ENCODE data around the gene ATG4D. TPM values are rescaled to one million over a fixed set of nuclear protein-coding genes. Genes with fewer than 3 reads are reported as not detected.

ATG4D gene
- total RNA-seq, 2 donors from 2014 or later: 70.6 to 70.7 TPM

DNA sequence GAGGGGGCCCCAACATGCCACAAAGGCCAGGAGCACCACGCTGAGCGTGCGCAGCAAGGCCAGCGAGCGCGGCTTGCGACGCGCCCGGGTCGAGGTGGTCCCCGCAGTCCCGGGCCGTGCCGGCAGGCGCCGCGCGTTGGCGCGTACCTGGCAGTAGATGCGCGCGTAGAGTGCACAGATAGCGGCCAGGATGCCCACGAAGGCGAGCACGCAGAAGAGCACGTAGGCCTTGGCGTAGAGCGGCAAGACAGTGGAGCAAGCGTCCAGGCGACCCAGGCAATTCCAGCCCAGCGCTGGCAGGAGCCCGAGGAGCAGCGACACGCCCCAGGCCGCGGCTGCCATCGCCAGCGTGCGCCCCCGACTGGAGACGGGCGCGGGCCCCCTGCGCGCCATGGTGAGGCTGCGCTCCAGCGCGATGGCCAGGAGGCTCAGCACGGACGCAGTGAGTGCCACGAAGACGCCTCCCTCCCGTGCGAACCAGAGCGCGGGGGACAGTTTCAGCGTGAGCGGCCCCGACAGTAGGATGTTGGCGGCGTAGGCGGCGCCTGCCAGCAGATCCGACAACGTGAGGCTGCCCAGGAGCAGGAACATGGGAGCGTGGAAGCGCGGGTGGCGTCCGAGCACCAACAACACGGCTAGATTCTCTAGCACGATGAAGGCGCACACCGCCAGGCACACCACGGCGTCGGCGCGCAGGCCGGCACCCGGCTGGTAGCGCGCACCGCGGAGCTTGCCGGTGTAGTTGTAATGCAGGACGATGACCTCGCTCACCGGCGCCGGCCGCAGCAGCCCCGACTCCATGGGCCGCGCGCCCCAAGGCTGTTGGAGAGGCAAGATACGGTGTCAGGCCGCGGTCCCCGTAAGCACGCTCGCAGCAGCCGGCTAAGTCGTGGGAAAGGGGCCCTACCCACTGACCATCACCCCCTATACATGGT lies 29.2 kb upstream of the ATG4D start:
- H3K36me3 Mint-ChIP-seq (ENCODE audit: low read depth): peaks cover 17% of the 10 kb centered on the region
- H3K27ac Mint-ChIP-seq: no peak overlapping the region
- peak in 1 of 3 donors; percentile 24 for DNase-seq
- peaks cover 32% of the 10 kb centered on the region for H3K4me1 Mint-ChIP-seq
- no peak overlapping the region for H3K4me3 Mint-ChIP-seq
- H3K27me3 Mint-ChIP-seq: peaks cover 57% of the 10 kb centered on the region
- no peaks in the 10 kb centered on the region for H3K9me3 ChIP-seq (ENCODE audit: control insufficient read depth, low read length, poor library complexity, severe bottlenecking)
- ATAC-seq: peak; percentile 75

GRCh38 chr19:10516064-10516385 lies 27.7 kb upstream of the ATG4D start:
- Mint-ChIP-seq H3K27ac (no peak overlapping the region), H3K36me3 (ENCODE audit: low read depth) (peaks cover 19% of the 10 kb centered on the region)

GRCh38 chr19:10516671-10517286 lies 26.9 kb upstream of the ATG4D start:
- peaks cover 64% of the 10 kb centered on the region for H3K27me3 Mint-ChIP-seq
- H3K9me3 ChIP-seq (ENCODE audit: control insufficient read depth, low read length, poor library complexity, severe bottlenecking): no peaks in the 10 kb centered on the region
- peaks cover 19% of the 10 kb centered on the region for H3K36me3 Mint-ChIP-seq (ENCODE audit: low read depth)
- no peak overlapping the region for H3K27ac Mint-ChIP-seq
- peak overlapping the region; percentile 88 for H3K4me3 Mint-ChIP-seq
- ATAC-seq: no peak
- no peak for DNase-seq
- H3K4me1 Mint-ChIP-seq: peaks cover 32% of the 10 kb centered on the region

More at GRCh38 chr19:10516064-10516385, 27.7 kb upstream of the ATG4D start:
- peaks cover 64% of the 10 kb centered on the region for H3K27me3 Mint-ChIP-seq
- no peaks in the 10 kb centered on the region for H3K9me3 ChIP-seq (ENCODE audit: control insufficient read depth, low read length, poor library complexity, severe bottlenecking)
- peaks cover 32% of the 10 kb centered on the region for H3K4me1 Mint-ChIP-seq
- no peak for DNase-seq
- H3K4me3 Mint-ChIP-seq: peak overlapping the region; percentile 84
- ATAC-seq: no peak

DNA sequence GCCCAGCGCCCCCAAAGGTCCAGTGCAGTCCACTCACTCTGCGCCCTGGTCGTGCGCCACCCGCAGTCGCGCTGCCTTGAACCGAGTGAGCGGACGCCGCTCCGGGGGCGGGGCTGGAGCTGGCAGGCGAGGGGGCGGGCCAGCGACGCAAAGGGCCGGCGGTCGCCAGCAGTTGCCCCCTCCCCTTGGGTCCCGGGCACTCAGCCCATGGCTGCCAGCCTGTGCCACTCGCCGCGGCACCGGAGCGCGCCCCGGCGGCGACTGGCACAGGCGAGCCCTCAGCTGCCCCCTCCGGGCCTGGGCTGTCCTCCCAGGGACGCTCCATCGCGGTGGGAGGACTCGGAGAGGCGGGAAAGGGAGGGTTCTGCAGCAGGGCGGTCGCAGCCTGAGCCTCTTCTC lies 26.3 kb upstream of the ATG4D start, which contains the start of gene S1PR5:
TSS of gene S1PR5 (minus strand) at position 87 of the 399 bp plus-strand sequence. CDS start 2,436 bp downstream, outside the sequence.
- H3K36me3 Mint-ChIP-seq (ENCODE audit: low read depth): peaks cover 19% of the 10 kb centered on the region
- peak within 1 kb of the TSS; percentile 88 for H3K4me3 Mint-ChIP-seq
- no peaks in the 10 kb centered on the region for H3K9me3 ChIP-seq (ENCODE audit: control insufficient read depth, low read length, poor library complexity, severe bottlenecking)
- H3K4me1 Mint-ChIP-seq: peaks cover 32% of the 10 kb centered on the region
- peaks cover 64% of the 10 kb centered on the region for H3K27me3 Mint-ChIP-seq
- no peak for DNase-seq
- peak; percentile 18 for ATAC-seq
- H3K27ac Mint-ChIP-seq: no peak within 1 kb of the TSS

DNA sequence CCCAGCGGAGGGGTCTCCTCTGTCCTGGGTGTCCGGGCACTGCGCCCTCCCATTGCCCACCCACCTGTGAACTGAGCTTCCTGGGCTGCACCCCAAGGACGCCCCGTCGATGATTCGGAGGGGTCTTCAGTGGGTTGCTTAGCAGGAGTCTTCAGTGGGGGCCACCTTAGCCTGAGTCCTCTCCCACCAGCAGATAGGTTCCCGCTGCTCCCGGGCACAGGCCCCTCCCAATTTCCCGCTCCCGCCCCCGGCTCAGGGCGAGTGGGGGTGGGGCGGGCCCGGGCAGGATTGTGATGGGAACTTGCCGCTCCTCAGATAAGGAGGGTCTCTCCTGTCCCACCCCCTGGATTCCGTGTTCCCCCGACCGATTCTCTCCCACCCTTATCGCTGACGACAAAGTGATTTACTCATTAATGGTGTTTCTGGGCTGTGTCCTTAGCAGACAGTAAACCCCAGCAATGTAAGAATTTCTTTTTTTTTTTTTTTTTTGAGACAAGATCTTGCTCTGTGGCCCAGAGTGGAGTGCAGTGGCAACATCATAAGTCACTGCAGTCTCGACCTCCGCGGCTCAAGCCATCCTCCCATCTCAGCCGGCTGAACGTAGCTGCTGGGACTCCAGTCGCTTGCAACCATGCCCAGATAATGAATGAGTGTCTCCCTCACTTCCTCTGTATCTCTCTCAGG lies 25.8 kb upstream of the ATG4D start:
- DNase-seq: no peak
- no peak overlapping the region for H3K27ac Mint-ChIP-seq
- H3K4me1 Mint-ChIP-seq: peaks cover 32% of the 10 kb centered on the region
- peak overlapping the region; percentile 80 for H3K4me3 Mint-ChIP-seq
- H3K27me3 Mint-ChIP-seq: peaks cover 61% of the 10 kb centered on the region
- no peaks in the 10 kb centered on the region for H3K9me3 ChIP-seq (ENCODE audit: control insufficient read depth, low read length, poor library complexity, severe bottlenecking)
- peaks cover 19% of the 10 kb centered on the region for H3K36me3 Mint-ChIP-seq (ENCODE audit: low read depth)
- peak; percentile 36 for ATAC-seq

GRCh38 chr19:10518444-10519361 lies 25.0 kb upstream of the ATG4D start:
- no peaks in the 10 kb centered on the region for H3K9me3 ChIP-seq (ENCODE audit: control insufficient read depth, low read length, poor library complexity, severe bottlenecking)
- DNase-seq (no peak), ATAC-seq (no peak)
- peak overlapping the region; percentile 80 for H3K4me3 Mint-ChIP-seq
- H3K36me3 Mint-ChIP-seq (ENCODE audit: low read depth): peaks cover 15% of the 10 kb centered on the region
- no peak overlapping the region for H3K27ac Mint-ChIP-seq
- peaks cover 53% of the 10 kb centered on the region for H3K27me3 Mint-ChIP-seq
- peaks cover 30% of the 10 kb centered on the region for H3K4me1 Mint-ChIP-seq

DNA sequence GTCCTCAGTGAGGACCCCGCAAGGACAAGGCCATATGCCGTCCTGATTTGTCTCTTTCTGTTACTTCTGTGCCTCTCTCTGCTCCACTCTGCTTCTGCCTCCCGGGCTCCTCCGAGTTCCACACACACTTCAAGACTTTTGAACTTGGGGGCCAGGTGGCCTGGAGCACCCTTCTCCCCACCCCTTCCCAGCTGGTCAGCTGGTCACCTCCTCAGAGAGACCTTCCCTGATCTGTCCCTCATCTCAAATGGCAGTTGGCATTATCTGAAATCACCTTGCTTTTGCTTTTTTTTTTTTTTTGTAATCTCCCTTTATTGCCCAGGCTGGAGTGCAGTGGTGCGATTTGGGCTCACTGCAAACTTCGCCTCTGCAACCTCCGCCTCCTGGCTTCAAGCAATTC lies 24.3 kb upstream of the ATG4D start:
- Mint-ChIP-seq H3K27me3 (peaks cover 51% of the 10 kb centered on the region), H3K27ac (no peak overlapping the region), H3K4me1 (peaks cover 28% of the 10 kb centered on the region), H3K4me3 (peak overlapping the region; percentile 80), H3K36me3 (ENCODE audit: low read depth) (peaks cover 15% of the 10 kb centered on the region)
- no peak for ATAC-seq
- DNase-seq: no peak
- no peaks in the 10 kb centered on the region for H3K9me3 ChIP-seq (ENCODE audit: control insufficient read depth, low read length, poor library complexity, severe bottlenecking)

DNA sequence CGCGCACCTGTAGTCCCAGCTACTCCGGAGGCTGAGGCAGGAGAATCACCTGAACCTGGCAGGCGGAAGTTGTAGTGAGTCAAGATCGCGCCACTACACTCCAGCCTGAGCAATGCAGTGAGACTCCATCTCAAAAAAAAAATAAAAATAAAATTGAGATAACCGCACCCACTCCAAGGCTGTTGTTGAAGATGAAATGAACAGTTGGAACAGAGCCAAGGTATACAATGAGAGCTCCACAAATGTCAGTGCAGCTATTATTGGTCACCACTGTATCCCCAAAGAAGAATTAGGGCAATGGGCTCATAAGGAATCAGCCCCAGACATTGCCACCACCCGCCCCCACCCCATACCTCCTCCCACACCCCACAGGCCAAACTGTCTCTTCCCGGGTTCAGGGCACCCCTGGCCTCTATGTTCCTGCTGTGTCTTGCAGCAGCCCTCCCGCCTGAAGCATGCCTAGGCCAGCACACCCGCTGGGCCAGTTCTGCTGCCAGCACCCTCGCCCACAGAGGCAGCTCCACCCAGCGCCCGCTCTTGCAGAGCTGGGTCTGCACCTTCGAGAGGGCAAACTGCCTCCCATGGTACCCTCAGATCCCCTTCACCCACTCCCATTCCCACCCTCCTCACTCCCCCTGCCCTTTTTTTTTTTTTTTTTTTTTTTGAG lies 22.9 kb upstream of the ATG4D start:
- no peaks in the 10 kb centered on the region for H3K9me3 ChIP-seq (ENCODE audit: control insufficient read depth, low read length, poor library complexity, severe bottlenecking)
- no peak for ATAC-seq
- Mint-ChIP-seq H3K27ac (no peak overlapping the region), H3K27me3 (peaks cover 37% of the 10 kb centered on the region), H3K4me3 (no peak overlapping the region), H3K36me3 (ENCODE audit: low read depth) (peaks cover 13% of the 10 kb centered on the region), H3K4me1 (peaks cover 28% of the 10 kb centered on the region)
- no peak for DNase-seq

DNA sequence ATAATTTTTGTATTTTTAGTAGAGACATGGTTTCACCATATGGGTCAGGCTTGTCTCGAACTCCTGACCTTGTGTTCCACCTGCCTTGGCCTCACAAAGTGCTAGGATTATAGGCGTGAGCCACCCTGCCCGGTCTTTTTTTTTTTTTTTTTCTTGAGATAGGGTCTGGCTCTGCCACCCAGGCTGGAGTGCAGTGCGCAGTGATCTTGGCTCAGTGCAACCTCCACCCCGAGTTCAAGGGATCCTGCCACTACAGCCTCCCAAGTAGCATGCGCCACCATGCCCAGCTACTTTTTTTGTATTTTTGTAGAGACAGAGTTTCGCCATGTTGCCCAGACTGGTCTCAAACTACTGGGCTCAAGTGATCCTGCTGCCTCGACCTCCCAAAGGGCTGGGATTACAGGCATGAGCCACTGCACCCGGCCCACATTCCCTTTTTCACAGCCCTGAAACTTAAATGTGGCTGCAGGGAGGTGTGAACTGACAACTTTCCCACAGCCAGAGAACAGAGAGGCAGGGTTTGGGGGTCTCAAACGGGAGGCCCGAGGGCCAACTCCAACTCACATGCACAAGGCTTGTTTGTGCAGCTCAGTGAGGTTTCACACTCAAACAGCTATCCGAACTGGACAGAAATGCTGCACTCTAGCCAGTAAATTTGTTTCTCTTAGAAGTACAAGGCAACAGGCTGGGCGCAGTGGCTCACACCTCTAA lies 22.1 kb upstream of the ATG4D start:
- peaks cover 29% of the 10 kb centered on the region for H3K27me3 Mint-ChIP-seq
- H3K27ac Mint-ChIP-seq: no peak overlapping the region
- H3K36me3 Mint-ChIP-seq (ENCODE audit: low read depth): peaks cover 10% of the 10 kb centered on the region
- peaks cover 22% of the 10 kb centered on the region for H3K4me1 Mint-ChIP-seq
- no peaks in the 10 kb centered on the region for H3K9me3 ChIP-seq (ENCODE audit: control insufficient read depth, low read length, poor library complexity, severe bottlenecking)
- DNase-seq (no peak), ATAC-seq (no peak)
- H3K4me3 Mint-ChIP-seq: no peak overlapping the region

GRCh38 chr19:10523135-10523636 lies 20.5 kb upstream of the ATG4D start:
- Mint-ChIP-seq H3K36me3 (ENCODE audit: low read depth) (peaks cover 7% of the 10 kb centered on the region), H3K4me3 (no peak overlapping the region)
- no peak for DNase-seq

GRCh38 chr19:10525636-10526035 lies 18.1 kb upstream of the ATG4D start:
- DNase-seq (no peak), ATAC-seq (no peak)
- Mint-ChIP-seq H3K4me1 (peaks cover 2% of the 10 kb centered on the region), H3K27me3 (no peaks in the 10 kb centered on the region), H3K4me3 (no peak overlapping the region), H3K36me3 (ENCODE audit: low read depth) (peaks cover 2% of the 10 kb centered on the region), H3K27ac (no peak overlapping the region)
- H3K9me3 ChIP-seq (ENCODE audit: control insufficient read depth, low read length, poor library complexity, severe bottlenecking): no peaks in the 10 kb centered on the region

More at GRCh38 chr19:10523135-10523636, 20.5 kb upstream of the ATG4D start:
- no peak overlapping the region for H3K27ac Mint-ChIP-seq
- H3K4me1 Mint-ChIP-seq: peaks cover 15% of the 10 kb centered on the region
- peaks cover 20% of the 10 kb centered on the region for H3K27me3 Mint-ChIP-seq
- ATAC-seq: no peak
- H3K9me3 ChIP-seq (ENCODE audit: control insufficient read depth, low read length, poor library complexity, severe bottlenecking): no peaks in the 10 kb centered on the region

Data from T-helper 17 cell (primary cell).